ENCODE results near the gene ZNF672.

DNA sequence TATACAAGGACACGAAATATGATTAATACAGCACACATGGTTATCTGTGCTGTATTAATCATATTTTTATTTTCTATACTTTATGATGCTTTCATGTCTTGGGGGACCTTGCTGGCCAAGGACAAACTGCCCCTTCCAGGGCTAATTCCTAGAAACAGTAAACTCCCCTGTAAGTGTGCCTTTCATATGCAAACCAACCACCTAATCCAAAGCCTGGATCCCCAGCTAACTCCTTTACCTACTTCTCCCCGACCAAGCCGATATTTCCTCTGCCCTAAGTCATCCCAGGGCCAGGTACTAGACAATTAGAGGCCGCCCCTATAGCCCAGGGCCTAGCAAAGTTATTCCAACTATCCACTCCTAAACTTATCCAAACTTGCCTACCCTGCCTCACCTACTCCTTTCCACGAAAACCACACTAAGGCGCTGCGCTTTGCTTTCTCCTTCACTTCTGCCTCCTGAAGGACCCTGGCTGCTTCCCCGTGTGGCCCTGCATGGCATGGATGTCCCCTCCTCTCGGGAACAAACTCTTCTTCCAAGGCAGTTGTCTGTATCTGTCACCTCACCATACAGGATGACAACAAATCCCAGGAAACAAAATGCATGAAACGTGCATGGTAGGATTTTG, 22.5 kb upstream of the ZNF672 start:
- TF ChIP-seq, protein P1, sequence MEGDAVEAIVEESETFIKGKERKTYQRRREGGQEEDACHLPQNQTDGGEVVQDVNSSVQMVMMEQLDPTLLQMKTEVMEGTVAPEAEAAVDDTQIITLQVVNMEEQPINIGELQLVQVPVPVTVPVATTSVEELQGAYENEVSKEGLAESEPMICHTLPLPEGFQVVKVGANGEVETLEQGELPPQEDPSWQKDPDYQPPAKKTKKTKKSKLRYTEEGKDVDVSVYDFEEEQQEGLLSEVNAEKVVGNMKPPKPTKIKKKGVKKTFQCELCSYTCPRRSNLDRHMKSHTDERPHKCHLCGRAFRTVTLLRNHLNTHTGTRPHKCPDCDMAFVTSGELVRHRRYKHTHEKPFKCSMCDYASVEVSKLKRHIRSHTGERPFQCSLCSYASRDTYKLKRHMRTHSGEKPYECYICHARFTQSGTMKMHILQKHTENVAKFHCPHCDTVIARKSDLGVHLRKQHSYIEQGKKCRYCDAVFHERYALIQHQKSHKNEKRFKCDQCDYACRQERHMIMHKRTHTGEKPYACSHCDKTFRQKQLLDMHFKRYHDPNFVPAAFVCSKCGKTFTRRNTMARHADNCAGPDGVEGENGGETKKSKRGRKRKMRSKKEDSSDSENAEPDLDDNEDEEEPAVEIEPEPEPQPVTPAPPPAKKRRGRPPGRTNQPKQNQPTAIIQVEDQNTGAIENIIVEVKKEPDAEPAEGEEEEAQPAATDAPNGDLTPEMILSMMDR (conservative IDR thresholded peaks at IDR 0.05; ENCODE audit: low read depth in 2 of 2) = no peak
- no peak for TF ChIP-seq EZH2 (IDR thresholded peaks at IDR 0.05; ENCODE audit: low read depth, unreplicated experiment)
- no peak for TF ChIP-seq JUNB (IDR thresholded peaks at IDR 0.05; ENCODE audit: unreplicated experiment)
- TF ChIP-seq, protein P2, sequence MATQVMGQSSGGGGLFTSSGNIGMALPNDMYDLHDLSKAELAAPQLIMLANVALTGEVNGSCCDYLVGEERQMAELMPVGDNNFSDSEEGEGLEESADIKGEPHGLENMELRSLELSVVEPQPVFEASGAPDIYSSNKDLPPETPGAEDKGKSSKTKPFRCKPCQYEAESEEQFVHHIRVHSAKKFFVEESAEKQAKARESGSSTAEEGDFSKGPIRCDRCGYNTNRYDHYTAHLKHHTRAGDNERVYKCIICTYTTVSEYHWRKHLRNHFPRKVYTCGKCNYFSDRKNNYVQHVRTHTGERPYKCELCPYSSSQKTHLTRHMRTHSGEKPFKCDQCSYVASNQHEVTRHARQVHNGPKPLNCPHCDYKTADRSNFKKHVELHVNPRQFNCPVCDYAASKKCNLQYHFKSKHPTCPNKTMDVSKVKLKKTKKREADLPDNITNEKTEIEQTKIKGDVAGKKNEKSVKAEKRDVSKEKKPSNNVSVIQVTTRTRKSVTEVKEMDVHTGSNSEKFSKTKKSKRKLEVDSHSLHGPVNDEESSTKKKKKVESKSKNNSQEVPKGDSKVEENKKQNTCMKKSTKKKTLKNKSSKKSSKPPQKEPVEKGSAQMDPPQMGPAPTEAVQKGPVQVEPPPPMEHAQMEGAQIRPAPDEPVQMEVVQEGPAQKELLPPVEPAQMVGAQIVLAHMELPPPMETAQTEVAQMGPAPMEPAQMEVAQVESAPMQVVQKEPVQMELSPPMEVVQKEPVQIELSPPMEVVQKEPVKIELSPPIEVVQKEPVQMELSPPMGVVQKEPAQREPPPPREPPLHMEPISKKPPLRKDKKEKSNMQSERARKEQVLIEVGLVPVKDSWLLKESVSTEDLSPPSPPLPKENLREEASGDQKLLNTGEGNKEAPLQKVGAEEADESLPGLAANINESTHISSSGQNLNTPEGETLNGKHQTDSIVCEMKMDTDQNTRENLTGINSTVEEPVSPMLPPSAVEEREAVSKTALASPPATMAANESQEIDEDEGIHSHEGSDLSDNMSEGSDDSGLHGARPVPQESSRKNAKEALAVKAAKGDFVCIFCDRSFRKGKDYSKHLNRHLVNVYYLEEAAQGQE (IDR thresholded peaks at IDR 0.05; ENCODE audit: unreplicated experiment) = no peak
- TF ChIP-seq POLR2AphosphoS5 (IDR thresholded peaks at IDR 0.05; ENCODE audit: low read depth) = no peak
- no peak for TF ChIP-seq EZH2phosphoT487 (IDR thresholded peaks at IDR 0.05; ENCODE audit: unreplicated experiment)
- no peak for TF ChIP-seq CREB1 (CRISPR knock-in tag; IDR thresholded peaks at IDR 0.05; ENCODE audit: low read depth)
- TF ChIP-seq STAT1 (IDR thresholded peaks at IDR 0.05; ENCODE audit: unreplicated experiment) = no peak
- TF ChIP-seq, protein P3, sequence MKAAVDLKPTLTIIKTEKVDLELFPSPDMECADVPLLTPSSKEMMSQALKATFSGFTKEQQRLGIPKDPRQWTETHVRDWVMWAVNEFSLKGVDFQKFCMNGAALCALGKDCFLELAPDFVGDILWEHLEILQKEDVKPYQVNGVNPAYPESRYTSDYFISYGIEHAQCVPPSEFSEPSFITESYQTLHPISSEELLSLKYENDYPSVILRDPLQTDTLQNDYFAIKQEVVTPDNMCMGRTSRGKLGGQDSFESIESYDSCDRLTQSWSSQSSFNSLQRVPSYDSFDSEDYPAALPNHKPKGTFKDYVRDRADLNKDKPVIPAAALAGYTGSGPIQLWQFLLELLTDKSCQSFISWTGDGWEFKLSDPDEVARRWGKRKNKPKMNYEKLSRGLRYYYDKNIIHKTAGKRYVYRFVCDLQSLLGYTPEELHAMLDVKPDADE (IDR thresholded peaks at IDR 0.05) = no peak
- no peak for TF ChIP-seq NANOG (IDR thresholded peaks at IDR 0.05; ENCODE audit: borderline replicate concordance)
